HepG2 (cell line): ENCODE data around the gene ARFIP1.

Experiments
- NFYC ChIP-seq: IDR thresholded peaks from 2 replicates; pipeline ENCODE4 v1.6.1; 2016; ENCODE audit warnings: missing genetic modification reagents, missing compliant biosample characterization
- PHF20 ChIP-seq: sonication (generic); formaldehyde crosslinking; IDR thresholded peaks from 2 replicates; pipeline ENCODE4 v1.5.0; 2020; ENCODE audit warnings: mild to moderate bottlenecking, missing genetic modification reagents
- SAP130 ChIP-seq: IDR thresholded peaks from 2 replicates; pipeline ENCODE4 v1.6.1; 2016; ENCODE audit warnings: low read depth
- SMC3 ChIP-seq: IDR thresholded peaks from 2 replicates; pipeline ENCODE4 v1.6.1; 2011; ENCODE audit warnings: low read length, improper control_type of control experiment
- ZIK1 ChIP-seq: sonication (generic); formaldehyde crosslinking; IDR thresholded peaks from 2 replicates; pipeline ENCODE4 v1.5.0; 2020; ENCODE audit warnings: mild to moderate bottlenecking, low read depth, missing genetic modification reagents, borderline replicate concordance
- ZNF225 ChIP-seq: sonication (generic); formaldehyde crosslinking; IDR thresholded peaks from 2 replicates; pipeline ENCODE4 v1.4.0; 2020; ENCODE audit warnings: mild to moderate bottlenecking, missing genetic modification reagents
- TF ChIP-seq, protein P1 (sequence below): sonication (generic); formaldehyde crosslinking; IDR thresholded peaks from 2 replicates; pipeline ENCODE4 v1.5.0; 2020; ENCODE audit warnings: mild to moderate bottlenecking, missing genetic modification reagents, moderate library complexity
- TF ChIP-seq, protein P2 (sequence below): sonication (generic); formaldehyde crosslinking; IDR thresholded peaks from 2 replicates; pipeline ENCODE4 v1.4.0; 2020; ENCODE audit warnings: missing genetic modification reagents

DNA sequence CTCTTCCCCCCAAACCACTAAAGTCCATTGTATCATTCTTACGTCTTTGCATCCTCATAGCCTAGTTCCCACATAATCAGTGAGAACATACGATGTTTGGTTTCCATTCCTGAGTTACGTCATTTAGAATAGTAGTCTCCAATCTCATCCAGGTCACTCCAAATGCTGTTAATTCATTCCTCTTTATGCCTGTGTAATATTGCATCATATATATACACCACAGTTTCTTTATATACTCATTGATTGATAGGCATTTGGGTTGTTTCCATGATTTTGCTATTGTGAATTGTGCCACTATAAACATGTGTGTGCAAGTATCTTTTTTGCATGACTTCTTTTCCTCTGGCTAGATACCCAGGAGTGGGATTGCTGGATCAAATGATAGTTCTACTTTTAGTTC is 57.2 kb downstream of the ARFIP1 start:
- TF ChIP-seq SAP130 (CRISPR knock-in tag) (no peak), NFYC (CRISPR knock-in tag) (no peak), SMC3 (no peak), ZIK1 (CRISPR knock-in tag) (no peak), ZNF225 (CRISPR knock-in tag) (no peak), PHF20 (CRISPR knock-in tag) (no peak)
- TF ChIP-seq, protein P1, sequence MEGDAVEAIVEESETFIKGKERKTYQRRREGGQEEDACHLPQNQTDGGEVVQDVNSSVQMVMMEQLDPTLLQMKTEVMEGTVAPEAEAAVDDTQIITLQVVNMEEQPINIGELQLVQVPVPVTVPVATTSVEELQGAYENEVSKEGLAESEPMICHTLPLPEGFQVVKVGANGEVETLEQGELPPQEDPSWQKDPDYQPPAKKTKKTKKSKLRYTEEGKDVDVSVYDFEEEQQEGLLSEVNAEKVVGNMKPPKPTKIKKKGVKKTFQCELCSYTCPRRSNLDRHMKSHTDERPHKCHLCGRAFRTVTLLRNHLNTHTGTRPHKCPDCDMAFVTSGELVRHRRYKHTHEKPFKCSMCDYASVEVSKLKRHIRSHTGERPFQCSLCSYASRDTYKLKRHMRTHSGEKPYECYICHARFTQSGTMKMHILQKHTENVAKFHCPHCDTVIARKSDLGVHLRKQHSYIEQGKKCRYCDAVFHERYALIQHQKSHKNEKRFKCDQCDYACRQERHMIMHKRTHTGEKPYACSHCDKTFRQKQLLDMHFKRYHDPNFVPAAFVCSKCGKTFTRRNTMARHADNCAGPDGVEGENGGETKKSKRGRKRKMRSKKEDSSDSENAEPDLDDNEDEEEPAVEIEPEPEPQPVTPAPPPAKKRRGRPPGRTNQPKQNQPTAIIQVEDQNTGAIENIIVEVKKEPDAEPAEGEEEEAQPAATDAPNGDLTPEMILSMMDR (CRISPR knock-in tag), result no peak
- TF ChIP-seq, protein P2, sequence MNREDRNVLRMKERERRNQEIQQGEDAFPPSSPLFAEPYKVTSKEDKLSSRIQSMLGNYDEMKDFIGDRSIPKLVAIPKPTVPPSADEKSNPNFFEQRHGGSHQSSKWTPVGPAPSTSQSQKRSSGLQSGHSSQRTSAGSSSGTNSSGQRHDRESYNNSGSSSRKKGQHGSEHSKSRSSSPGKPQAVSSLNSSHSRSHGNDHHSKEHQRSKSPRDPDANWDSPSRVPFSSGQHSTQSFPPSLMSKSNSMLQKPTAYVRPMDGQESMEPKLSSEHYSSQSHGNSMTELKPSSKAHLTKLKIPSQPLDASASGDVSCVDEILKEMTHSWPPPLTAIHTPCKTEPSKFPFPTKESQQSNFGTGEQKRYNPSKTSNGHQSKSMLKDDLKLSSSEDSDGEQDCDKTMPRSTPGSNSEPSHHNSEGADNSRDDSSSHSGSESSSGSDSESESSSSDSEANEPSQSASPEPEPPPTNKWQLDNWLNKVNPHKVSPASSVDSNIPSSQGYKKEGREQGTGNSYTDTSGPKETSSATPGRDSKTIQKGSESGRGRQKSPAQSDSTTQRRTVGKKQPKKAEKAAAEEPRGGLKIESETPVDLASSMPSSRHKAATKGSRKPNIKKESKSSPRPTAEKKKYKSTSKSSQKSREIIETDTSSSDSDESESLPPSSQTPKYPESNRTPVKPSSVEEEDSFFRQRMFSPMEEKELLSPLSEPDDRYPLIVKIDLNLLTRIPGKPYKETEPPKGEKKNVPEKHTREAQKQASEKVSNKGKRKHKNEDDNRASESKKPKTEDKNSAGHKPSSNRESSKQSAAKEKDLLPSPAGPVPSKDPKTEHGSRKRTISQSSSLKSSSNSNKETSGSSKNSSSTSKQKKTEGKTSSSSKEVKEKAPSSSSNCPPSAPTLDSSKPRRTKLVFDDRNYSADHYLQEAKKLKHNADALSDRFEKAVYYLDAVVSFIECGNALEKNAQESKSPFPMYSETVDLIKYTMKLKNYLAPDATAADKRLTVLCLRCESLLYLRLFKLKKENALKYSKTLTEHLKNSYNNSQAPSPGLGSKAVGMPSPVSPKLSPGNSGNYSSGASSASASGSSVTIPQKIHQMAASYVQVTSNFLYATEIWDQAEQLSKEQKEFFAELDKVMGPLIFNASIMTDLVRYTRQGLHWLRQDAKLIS (CRISPR knock-in tag), result no peak
